GM21529 (cell line): ENCODE results near the gene KRTAP5-5.
"Not testable (repeated sequence)": the region's sequence is repeated elsewhere in the genome, so short reads cannot be mapped to it uniquely, and the experiment has no call there.

Experiments used
- ATAC-seq: cut with Tn5 transposase; IDR thresholded peaks from one replicate; pipeline ENCODE4 v1.9.1; 2021; ENCODE audit not compliant: unreplicated experiment

The KRTAP5-5 gene

DNA sequence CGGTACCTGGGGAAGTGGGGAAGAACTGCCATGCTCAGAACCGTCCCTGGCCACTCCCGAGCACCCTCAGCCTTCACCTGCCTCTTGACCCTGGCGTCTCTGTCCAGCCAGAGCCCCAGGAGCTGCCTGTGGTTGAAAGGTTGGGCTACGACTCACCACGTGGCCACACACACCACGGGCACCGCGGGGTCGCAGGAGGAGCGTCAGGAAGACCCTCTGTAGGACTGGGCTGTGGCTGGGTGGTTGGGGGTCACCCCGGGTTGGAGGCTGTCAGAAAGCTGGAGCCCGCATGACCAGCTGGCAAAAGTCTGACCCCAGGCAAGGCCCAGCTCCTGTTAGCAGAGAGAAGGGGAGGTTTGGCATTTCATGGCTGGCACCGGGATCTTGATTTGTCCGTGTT is 11.5 kb downstream of the KRTAP5-5 start:
- ATAC-seq, result no peak

DNA sequence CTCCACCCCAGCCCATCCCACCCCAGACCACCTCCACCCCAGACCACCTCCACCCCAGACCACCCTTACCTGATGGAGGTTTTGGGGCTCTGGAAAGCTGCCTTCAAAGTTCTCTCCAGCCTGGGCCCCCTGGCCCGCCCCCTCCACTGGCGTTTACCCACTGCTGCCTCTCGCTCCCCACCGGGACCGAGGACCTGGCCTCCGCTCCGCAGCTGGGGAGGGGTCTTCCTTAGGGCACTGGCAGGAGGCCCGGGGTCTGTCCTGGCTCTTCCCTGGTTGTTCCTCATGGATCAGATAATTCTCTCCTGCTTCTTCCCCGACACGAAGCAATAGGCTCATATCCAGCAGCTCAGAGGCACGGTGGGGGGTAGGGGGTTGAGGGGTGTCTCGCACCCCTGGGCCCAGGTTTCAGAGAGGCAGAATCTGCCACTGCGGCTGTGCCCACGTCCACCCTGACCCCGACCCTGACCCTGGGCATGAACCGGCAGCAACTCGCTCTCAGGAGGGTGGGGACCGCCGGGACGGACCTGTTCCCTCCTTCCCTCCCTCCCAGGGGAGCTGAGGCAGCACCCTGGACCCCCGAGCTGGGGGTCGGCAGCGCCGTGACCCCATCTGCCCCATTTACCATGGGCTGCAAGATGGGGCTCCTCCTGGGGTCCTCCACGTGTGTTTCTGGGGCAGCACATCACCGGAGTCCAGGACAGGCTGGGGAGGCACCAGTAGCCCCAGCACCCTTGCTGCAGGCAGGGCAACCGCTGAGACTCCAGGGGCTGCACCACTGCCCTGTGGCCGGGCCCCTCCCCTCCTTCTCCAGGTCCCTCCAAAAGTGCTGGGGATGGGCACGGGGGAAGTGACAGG is 12.9 kb downstream of the KRTAP5-5 start:
- ATAC-seq, result no peak

DNA sequence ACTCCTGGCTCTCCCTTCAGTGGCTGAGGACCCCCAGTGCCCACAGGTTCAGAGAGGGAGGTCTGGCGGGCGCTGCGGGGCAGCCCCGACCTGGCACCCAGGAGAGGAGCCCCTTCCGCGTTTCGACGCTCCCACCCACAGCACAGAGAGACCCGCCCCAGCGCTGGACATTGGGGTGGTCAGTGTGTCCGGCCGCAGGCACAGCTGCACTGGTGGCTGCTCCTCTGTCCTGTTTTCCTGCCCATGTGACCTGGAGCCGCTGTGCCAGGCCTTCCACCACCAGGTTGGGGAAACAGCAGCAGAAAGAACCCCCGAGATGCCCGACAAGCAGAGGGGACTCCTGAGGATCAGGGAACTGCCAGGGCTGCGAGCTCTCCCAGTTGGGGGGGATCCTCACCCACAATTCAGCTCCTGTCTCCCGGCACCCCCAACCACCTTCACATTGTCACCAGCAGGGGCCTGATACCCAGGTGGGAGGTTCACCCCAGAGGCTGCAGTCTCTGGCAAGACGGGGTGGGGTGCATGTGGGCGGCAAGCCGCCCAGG is 13.6 kb downstream of the KRTAP5-5 start:
- no peak for ATAC-seq

DNA sequence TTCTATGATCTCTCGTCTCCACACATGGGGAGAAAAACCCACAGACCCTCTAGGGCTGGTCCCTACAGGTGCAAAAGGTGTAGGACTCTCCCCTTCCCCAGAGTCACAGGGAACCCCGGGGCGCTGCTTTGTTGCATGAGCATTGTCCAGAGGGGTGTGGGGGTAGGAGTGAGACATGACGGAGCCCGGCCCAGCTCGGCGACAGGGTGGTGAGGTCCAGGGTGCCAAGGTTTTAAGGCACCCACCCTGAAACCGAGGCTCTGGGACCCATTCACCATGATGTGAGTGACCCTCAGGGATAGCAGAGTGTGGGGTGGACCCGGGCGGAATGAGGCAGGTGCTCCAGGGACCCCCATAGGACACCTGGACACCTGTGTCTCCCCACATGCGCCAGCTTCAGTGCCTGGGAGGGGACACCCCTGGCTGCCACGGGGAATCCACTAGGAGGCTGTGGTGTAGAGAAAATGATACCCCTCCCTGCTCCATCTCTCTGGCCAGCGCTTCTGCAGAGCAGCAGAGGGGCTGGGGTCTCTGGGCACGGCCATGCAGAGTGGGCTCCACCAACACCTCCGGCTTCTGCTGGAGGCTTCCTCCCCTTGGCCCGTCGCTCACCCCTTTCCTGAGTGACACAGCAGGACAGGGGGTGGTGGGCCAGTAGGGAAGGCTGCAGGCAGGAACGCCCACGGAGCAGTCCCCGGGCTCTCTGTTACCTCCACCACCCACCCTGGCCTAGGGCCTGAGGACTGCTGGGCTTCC is 15.2 kb downstream of the KRTAP5-5 start:
- no peak for ATAC-seq

DNA sequence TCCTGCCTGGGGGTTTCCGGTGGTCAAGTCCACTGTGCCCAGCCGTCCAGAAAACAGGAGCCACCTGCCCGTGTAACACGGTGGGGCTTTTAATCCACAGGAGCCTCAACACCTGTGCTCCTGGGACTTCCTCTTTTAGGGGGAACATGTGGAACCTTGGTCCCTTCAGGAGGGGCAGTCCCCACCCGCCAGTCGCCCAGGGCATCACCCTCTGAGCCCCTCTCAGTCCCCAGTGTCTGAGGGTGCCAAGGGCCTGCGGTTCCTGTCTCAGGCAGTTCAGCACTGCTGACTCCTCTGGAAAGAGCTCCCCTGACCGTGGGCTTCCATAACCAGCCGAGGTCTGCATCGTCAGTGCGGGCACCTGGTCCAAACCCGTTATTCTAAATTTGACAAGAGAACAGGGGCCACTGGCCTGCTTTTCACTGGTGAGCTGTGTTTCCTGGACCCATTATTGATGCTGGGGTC is 15.8 kb downstream of the KRTAP5-5 start:
- no peak for ATAC-seq

DNA sequence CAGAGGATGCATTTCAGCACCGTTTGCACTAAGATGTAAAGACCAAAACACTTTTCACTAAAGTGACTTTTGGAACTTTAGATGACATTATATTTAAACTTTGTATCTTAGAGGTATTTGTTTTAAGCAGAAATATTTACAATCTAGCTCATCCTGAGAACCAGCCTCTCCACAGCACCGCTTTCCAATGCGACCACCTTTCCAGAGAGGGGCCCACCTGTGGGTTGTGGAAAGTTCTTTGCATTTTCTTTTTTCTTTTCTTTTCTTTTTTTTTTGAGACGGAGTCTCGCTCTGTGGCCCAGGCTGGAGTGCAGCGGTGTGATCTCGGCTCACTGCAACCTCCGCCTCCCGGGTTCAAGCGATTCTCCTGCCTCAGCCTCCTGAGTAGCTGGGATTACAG is 17.0 kb downstream of the KRTAP5-5 start:
- not testable (repeated sequence) for ATAC-seq

DNA sequence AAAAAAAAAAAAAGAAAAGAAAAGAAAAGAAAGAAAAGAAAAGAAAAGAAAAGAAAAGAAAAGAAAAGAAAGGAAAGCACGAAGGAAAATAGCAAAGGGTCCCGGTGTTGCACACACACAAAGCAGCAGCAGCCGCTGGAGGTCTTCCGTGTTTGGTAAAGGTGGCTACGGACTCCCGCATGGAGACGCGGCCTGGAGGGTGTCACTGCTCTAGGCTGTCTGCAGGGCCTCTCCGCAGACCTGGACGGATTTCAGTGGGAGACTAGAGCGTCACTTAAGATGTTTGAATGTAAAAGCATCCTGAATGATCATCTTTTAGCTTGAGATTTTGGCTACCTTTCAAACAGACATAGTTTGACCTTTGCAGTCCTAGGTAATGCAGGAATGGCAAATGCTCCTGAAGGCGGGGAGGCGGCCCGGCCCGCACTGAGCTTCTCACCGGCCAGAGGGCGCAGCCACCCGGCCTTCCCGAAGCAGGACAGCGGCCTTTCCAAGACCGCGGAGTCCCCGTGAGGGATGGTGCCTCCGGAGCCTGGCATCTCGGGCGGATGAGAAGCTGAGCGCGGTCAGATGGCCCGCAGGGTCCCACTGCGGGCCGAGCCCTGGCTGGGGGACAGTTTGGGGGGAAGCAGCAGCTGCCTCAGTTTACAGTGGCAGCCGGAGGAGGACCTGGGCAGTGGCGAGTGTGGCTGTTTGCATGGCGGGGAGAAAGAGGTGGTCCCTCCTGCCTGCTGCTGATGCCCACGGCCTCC is 18.5 kb downstream of the KRTAP5-5 start:
- ATAC-seq, result no peak

DNA sequence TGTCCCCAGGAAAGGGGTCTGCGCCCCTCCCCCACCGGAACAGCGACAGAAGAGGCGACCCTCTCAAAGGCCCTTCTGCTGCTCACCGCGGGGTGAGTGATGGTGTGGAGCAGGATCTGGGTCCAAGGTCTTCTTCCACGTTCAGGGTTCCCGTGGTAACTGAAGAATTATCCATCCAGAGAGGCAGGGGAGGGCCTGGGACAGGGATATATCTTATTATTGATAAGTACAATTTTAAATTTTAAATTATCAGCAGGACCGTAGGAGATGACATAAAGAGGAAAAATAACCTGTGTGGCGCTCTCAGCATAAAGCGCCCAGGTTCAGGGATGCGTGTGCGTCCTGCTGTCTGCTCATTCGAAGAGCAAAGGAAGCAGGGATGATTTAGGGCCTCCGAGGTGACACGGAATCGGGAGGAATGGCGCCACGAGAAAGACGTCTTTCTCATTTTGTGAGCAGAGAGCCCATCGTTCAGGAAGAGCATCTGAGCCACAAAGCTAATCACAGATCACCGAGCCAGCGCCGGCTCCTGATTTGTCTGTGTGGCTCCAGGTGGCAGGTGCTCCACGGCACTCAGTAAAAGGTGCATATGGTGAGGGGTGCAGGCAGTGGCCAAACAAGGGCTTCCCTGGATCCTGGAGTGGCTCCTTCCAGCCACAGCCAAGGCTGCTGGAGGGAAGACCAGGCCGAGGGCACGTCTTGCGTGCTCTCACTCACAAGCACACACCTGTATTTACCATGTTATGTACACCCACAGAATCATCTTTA is 19.3 kb downstream of the KRTAP5-5 start:
- no peak for ATAC-seq

DNA sequence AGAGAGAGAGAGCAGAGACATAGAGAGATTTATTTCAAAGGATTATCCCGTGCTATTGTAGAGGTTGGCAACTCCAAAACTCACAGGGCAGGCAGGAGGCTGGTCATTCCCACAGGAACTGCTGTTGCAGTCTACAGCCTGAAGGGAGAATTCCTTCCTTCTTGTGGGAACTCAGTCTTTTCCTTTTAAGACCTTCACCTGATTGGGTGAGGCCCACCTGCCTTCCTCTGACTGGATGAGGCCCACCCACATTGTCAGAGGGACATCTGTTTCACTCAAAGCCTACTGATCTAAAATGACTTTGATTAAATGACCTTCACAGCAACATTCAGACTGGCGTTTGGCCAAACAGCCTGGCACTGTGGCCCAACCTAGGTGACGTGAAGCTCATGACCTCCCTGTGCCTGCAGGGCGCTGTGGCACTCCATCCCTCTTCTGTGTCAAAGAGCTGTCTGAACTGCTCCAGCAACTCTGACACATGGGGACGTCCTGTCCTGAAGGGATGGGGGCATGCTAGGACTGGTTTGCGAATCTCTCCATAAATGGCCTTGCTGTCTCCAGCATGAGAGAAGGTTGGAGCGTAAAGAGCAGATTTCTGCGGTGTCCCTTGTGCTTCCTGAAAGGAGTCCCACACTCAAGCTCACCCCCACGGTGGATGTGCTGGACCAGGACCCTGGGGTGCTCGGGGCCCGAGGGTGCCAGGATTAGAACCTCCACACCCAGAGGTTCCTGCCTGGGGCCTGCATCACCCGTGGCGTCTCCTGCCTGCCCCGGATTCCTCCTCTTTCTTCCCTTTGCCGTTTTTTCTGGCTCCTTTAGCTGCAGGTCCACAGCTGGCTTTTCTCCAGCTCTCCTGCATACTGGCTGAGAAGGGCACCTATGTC is 20.7 kb downstream of the KRTAP5-5 start:
- no peak for ATAC-seq

DNA sequence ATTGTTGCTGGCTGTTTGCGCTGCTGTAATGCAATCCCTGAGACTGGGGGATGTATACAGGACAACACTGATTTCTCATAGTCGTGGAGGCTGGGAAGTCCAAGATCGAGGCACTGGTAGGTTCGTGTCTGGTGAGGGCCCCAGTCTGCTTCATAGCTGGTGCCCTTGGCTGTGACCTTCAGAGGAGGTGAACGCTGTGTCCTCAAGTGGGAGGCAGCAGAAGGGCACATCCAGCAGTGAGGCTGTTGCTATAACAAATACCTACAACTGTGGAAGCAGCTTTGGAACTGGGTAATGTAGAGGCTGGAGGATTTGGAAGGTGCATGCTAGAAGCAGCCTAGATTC is 21.3 kb downstream of the KRTAP5-5 start:
- no peak for ATAC-seq

DNA sequence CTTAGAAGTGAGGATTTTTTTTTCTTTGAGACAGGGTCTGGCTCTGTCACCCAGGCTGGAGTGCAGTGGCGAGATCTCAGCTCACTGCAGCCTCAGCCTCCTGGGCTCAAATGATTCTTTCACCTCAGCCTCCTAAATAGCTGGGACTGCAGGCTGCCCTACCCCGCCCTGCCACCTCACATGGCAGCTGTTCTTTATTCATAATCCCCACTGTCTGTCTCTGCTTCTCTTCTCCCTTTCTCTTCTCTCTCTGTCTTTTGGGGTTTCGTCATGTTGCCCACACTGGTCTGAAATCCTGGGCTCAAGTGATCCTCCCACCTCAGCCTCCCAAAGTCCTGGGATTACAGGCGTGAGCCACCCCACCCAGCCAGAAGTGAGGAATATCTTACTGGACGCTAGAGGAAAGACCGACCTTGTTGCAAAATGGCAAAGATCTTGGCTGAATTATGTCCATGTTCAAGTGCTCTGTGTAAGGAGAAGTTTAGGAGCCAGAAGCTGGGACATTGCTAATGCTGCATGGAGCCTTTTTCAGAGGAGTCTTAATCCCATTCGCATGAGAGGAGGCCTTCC is 21.9 kb downstream of the KRTAP5-5 start:
- no peak for ATAC-seq

DNA sequence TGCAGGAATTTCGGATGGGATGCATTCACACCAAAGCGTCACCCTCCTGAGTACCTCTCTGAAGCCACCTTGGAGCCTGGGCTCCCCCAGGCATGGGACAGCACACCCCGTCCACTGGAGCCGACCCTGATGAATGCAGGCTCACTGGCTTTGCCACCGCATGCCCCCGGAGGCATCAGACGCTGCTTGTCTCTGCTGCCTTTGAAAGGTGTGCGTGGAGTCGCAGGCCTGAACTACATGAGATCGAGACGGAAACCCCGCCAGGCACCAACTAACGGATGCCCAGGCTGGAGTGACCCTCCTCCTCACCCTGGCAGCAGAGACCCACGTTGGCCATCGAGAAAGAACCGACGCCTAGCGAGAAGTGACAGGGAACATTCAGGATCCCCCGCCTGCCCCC is 22.5 kb downstream of the KRTAP5-5 start:
- no peak for ATAC-seq

DNA sequence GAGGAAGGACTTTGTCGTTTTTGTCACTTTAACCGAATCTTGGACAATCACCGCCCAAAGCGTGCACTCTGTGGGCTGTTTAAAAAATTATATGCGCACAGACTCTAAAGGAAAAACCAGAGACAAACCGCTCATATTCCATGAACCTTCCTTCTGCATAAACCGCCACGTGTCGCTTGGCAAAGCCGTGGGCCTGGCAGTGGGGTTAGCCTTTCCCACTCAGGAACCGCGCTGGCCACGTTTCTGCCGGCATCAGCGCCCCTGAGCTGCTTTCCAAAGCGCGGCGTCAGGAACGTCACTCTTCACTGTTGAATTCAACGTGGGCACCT is 22.8 kb downstream of the KRTAP5-5 start:
- no peak for ATAC-seq

DNA sequence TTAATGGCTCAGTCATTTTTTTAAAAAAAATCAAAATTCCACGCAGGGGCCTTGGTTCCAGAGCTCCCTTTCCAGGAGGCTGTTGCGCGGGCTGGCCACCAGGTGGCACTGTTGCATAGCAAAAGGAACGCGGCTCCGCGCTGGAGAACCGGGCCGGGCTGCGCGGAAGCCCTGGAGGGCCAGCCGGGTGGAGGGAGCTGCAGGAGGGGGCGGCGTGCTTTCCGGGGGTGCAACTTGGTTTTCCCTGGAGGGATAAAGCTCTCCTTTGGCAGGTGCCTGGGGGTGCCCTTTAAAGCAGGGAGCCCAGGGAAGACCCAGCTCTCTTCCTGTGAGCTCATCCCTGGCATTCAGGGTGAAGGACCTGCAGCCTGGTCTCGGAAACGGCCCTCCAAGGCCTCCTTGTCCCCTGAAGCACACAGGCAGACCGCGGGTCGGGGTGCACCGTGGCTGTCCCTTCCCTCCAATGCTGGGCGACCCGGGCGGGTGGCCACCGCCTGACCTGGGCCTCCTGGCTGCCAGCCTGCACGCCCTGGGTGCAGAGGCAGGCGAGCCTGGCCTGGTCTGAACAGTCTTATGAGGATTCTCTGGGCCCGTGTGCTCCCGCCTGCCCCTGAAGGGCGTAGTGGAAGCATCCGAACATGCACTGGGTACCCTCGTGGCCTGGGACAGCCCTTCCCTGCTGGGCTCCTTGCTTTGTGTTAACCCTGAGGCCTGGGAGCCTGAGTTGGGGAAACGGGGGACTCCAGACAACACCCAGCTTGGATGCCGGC is 23.4 kb downstream of the KRTAP5-5 start:
- no peak for ATAC-seq

DNA sequence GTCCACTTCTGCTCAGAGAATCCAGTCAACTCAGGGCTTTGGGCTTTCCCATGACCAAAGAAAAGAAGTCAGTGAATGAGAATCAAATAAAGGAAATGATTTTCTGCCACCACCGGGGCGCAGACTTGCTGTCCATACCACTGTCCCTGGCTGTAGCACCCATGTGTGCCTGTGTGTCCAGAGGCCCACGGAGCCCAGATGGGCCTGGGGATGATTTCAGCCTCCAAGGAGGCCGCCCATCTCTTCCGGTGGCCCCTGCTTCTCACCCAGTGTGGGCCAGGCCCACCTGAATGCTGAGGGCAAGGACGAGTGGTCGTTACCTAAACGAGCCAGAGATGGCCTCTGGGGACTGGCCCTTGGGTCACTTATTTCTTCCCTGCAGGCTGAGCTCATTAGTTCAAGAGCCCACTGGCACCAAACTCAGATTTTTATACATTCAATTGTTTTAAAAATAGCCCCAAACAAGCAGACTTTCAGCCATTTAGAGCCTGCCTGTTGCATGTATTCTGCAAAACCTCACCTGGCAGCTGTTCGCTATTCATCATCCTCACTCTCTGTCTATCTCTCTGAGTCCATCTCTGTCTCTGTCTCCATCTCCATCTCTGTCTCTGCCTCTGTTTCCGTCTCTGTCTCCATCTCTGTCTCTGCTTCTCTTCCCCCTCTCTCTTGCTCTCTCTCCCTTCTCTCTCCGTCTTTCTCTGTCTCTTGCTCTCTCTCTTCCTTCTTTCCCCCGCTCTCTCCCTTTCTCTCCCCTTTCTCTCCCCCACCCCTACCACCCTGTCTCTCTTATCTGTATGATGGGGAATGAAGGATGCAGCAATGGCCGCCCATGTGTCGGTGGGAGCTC is 24.2 kb downstream of the KRTAP5-5 start:
- ATAC-seq, result no peak

DNA sequence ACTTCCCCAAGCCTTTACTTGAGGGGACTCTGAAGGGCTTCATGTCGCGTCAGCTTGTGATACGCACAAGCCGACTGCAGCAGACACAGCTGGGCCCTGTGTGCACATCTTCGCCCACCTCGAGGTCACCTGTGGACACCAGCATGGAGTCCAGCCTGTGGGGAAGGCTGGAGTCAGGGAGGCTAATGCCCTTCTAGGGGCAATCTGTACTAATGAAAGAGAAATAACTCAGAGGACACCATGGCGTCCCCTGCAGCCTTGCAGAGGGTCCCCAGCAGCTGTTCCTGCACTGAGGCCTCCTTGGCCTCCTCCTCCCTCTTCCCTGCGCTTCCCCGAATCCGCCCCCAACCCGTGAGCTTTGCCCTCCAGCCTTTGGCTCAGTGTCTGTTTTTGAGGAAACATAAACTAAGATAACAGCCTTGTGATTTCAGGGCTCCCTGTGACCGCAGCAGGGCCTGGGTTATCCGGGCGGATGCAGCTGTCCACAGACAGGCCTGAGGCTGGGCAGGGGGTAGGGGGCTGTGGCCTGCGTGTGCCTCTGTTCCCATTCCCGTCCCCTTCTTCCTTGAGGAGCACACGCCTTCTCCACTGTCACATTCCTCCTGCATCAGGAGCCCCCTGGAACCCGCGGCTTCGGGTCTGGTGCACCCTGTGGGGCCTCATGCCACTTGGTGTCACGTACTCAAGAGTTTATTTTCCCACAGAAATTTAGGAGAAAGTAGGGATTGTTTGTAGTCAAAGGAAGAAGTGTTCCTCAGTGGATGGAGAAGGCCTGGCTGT is 25.0 kb downstream of the KRTAP5-5 start:
- no peak for ATAC-seq
